NCI-H510A treated with DMSO at 0.1 percent for 48 hours (cell line): ENCODE data around the gene PARP3.

Experiments
- DNase-seq: peaks from one replicate; lab custom pipeline; 2025; lab: John Stamatoyannopoulos, UW

PARP3 gene

GRCh38 chr3:51948016-51948580, 5.9 kb downstream of the PARP3 start:
- no peak for DNase-seq

DNA sequence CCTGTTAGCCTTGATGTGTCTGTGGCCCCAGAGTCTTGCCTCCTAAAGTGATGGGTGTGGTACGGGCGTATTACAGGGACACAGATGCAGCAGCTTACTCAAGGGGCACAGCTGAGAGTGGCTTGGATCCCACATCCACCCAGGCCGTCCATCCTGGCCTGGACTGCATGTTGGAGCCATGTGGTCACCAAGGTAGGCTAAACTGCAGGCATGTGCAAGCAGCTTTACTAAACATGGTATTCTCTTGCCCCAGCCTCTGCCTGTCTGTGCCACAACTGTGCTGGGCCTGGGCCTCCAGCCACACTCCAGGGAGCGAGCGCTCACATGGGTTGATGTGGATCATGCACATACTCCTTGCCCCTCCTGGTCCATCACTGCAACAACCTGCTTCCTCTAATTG, 7.0 kb downstream of the PARP3 start:
- no peak for DNase-seq

- no peak for DNase-seq
These were observed 8.7 kb downstream of the PARP3 start for GRCh38 chr3:51950899-51951298.

DNA sequence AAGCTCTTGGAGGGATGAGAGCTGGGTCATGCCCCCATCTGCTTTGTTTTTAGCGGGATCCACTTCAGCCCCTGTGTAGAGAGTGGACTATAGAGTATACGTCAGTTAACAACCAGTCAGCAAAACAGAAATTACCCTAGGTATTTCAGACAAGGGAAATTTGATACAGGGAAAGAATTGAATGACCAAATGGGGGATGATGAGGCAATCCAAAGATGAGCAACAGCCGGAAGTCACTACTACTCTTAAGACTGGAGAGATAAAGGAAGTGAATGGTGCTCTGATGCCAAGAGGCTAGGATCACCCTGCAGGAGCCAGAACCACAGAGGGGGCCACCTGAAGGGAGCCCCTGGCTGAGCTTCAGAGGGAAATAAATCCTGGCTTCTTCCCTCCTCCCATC, 11.3 kb downstream of the PARP3 start:
- DNase-seq: peak; percentile 75

DNA sequence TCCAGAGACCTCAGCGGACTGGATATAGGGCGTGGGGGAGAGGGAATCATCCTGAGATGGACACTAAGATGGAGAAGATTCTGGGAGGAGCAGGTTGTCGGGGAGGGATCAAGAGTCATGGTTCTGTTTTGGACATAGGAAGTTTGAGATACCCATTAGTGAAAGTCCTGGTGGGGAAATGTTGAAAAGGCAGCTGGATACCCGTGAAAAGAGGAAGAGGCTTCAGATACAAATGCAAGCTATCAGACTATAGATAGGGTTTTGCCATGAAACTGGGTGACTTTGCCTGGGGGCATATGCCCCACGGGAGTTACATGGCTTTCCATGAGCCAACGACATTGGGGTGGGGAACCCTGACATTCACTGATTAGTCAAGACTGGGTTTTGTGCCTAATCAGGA, 11.9 kb downstream of the PARP3 start:
- DNase-seq: no peak

DNA sequence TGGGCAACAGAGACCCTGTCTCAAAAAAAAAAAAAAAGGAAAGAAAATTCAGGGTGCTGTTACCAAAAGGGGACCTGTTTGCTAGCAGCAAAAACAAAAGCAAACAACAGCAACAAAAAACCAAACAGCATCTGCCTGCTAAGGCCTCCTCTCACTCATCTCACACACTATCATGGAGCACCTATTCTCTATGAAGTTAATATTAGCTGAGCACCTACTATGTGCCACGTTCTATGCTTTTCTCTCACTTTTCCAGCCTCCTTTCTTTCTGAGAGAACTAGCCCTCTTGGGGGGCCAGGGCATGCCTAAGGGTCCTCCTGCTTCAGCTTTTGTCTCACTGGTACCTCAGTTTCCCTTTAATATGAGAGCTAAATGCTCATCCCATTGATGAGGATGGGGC, 12.6 kb downstream of the PARP3 start:
- DNase-seq: no peak

DNA sequence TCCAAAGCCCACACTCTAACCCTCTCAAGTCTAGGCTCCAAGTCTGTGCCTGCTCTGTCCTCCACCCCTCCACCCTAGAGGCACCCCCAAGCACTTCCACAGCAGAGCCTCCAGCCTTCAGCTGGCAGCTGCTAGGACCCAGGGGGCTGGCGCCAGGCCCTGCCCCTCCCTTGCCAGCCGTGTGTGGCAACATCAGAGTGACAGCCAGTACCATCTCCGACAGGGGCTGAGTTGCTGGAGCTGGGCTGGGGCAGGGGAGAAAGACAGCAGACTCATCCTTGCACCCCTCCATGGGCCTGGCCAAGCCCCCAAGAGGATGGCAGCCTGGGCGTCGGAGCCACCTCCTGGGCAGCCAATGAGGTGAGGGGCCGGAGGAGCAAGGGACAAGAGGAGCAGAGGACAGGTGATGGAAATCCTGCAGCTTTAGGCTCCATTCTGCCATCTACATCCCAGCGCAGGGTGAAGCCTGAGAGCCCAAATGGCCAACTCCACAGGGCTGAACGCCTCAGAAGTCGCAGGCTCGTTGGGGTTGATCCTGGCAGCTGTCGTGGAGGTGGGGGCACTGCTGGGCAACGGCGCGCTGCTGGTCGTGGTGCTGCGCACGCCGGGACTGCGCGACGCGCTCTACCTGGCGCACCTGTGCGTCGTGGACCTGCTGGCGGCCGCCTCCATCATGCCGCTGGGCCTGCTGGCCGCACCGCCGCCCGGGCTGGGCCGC, 13.2 kb downstream of the PARP3 start, which contains the start of gene GPR62:
GPR62 (plus strand) TSS at position 207 of the 718 bp plus-strand sequence; CDS start at position 479, 272 bp downstream.
- no peak for DNase-seq

DNA sequence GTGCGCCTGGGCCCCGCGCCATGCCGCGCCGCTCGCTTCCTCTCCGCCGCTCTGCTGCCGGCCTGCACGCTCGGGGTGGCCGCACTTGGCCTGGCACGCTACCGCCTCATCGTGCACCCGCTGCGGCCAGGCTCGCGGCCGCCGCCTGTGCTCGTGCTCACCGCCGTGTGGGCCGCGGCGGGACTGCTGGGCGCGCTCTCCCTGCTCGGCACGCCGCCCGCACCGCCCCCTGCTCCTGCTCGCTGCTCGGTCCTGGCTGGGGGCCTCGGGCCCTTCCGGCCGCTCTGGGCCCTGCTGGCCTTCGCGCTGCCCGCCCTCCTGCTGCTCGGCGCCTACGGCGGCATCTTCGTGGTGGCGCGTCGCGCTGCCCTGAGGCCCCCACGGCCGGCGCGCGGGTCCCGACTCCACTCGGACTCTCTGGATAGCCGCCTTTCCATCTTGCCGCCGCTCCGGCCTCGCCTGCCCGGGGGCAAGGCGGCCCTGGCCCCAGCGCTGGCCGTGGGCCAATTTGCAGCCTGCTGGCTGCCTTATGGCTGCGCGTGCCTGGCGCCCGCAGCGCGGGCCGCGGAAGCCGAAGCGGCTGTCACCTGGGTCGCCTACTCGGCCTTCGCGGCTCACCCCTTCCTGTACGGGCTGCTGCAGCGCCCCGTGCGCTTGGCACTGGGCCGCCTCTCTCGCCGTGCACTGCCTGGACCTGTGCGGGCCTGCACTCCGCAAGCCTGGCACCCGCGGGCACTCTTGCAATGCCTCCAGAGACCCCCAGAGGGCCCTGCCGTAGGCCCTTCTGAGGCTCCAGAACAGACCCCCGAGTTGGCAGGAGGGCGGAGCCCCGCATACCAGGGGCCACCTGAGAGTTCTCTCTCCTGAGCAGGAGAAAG, 14.0 kb downstream of the PARP3 start:
- DNase-seq: no peak

GRCh38 chr3:51957520-51958205, 15.5 kb downstream of the PARP3 start:
- no peak for DNase-seq

DNA sequence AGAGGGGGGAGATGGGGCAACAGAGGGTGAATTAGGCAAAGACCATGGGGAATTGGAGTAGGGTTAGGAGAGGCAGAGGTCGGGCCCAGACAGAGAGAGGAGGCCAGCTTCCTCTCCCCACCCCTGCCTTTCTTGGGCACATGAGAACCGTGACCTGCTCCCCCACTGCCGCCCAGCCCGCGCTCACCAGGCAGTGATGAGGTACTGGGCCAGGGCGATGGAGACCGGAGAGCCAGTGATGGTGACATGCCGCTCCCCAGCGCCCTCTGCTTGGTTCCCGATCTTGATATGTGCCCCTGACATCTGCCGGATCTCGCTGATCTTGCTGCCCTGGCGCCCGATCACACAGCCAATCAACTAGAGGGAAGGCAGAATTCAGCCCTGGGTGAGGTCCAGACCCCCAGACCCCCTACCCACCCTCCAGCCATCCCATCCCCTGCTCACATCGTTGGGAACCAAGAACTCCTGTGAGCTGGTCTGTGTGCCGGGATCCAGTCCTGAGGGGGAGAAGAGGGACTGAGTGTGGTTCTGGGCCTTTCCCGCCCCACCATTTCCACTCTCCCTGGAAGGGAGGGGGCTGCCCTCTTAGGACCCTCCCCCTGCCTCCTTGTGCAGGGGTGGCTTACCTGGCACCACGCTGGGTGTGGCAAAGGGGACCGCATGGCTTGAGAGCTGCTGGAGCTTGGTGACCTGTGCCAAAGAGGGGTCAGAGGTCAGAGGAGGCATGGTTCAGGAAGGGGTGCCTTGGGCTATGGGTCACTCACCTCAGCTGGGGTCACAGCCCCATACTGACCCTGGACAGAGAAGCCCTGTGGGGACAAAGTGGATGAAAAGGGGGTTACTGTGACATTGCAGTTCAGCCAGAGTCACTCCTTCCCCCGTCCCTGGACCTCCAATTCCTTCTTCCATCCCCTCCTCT, 16.7 kb downstream of the PARP3 start:
- DNase-seq: no peak

DNA sequence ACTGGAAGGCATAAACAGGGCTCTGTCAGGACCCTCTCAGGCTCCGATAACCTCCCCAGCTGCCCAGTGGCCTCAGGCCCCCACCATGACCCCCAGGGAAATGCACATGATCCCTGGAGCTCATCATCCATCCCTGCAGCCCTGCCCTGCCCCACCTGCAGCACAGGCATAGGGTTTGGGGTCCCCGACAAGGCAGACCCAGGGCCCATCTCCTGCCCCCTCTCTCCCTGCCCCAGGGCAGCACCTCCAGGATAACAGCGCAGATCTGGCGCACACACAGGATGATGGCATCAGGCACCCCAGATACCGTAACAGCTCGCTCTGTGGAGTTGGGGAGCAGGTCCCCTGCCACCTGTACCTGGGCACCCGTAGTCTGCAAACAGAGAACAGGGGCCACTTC, 17.5 kb downstream of the PARP3 start:
- no peak for DNase-seq

- DNase-seq: no peak
These were observed 18.2 kb downstream of the PARP3 start for GRCh38 chr3:51960386-51960785.

DNA sequence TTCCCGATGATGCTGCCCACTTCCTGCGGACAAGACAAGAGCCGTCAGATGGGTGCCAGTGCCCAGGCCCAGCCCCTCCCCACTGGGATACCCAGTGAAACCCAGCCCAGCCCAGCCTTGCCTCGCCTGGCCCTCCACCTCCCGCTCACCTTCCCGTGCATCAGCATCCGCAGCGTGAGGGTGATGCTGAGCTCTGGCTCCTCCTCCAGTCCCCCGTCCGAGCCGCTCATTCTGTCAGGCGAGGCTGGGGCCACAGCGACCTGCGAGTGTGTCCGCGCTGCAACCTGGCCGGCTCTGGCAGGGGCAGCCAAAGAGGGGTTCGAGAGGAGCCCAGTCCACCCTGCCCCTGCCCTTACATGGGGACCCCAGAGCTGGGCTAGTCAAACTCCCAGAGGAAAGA, 18.8 kb downstream of the PARP3 start:
- DNase-seq: no peak

- DNase-seq: no peak
These were observed 19.7 kb downstream of the PARP3 start for GRCh38 chr3:51961602-51962569.

GRCh38 chr3:51962854-51963530, 20.8 kb downstream of the PARP3 start:
- no peak for DNase-seq

GRCh38 chr3:51963951-51964451, 21.8 kb downstream of the PARP3 start:
- DNase-seq: no peak

DNA sequence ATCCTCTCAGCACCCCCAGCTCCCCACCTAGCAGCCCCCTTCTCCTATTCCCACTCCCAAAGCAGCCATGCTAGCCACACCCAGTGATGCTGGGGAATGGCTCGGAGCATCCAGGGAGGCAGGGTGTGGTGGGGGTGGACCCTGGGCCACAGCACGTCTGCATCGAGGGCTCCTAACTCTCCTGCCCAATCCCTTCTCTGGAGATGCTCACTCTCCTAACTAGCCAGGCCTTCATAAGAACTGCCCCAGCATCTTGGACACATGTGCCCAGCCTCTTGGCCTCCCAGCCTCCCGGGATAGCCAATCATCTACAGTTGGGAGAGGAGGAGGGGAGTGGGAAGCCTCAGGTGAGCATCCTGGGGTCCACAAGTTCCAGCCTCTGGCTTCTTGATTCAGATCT, 22.4 kb downstream of the PARP3 start:
- no peak for DNase-seq

- no peak for DNase-seq
These were observed 23.9 kb downstream of the PARP3 start for GRCh38 chr3:51966016-51966415.

DNA sequence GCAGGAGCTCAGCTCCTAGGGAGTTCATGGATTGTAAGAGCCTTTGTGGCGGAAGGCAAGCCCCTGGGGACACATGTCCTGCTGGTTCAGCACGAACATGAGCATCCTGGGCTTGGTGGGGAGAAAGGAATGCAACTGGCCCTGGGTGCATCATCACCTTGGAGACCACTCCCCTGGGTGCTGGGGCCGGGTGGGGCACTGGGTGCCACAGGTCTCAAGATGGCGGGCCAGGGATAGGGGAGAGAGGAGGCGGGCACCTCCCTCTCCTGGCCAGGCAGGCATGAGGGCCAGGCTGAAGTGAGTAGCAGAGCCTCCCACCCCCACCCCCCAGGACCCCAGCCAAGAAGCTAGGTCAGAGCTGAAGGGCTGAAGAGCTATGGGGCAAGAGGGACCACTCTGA, 24.3 kb downstream of the PARP3 start:
- DNase-seq: no peak
